GM19023 (cell line): ENCODE results near the gene OSBPL8.

Experiments
- ATAC-seq: cut with Tn5 transposase; IDR thresholded peaks from one replicate; pipeline ENCODE4 v1.9.1; 2021; ENCODE audit warnings: mild to moderate bottlenecking, moderate library complexity; ENCODE audit not compliant: unreplicated experiment

The OSBPL8 gene

DNA sequence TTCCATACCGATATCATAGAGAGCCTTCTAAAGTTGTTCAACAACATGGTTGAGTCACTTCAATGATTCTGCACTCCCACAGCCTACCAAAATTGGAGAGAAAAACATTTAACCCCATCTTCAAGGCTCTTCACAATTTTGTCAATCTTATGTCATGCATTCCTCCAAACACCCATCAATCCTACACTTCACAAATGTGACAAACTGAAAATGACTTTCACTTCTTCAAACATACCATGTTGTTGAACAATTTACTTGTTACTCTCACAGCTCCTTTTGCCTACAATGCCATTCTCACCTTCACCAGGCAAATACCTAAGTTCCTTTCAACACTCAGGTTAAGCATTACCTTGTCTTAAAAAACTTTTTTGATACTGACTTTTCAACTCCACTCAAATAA, 88.0 kb downstream of the OSBPL8 start:
- no peak for ATAC-seq

GRCh38 chr12:76470028-76470939, 89.3 kb downstream of the OSBPL8 start:
- peak; percentile 74 for ATAC-seq

GRCh38 chr12:76464631-76465166, 94.9 kb downstream of the OSBPL8 start:
- ATAC-seq = no peak

DNA sequence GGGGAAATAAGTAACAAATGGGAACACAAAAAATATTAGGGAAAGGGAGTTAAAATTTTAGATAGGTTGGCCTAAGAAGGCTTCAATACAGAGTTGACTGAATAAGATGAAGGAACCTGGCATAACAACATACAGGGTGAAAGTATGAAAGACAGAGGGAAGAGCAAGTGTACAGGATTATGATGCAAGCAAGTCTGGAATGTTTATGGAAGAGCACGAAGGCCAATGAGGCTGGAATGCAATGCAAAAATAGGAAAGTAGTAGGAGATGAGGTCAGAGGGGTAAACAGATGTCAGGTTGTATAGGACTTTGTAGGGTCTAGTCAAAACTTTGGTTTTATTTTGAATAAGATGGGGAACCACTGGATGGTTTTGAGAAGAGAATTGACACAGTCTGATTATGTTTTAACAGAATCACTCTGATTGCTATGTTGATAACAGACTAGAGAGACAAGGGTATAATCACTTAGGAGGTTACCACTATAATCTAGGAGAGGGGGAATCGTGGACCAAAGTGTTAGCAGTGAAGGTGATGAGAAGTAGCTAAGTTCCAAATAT, 96.8 kb downstream of the OSBPL8 start:
- ATAC-seq = peak; percentile 52

DNA sequence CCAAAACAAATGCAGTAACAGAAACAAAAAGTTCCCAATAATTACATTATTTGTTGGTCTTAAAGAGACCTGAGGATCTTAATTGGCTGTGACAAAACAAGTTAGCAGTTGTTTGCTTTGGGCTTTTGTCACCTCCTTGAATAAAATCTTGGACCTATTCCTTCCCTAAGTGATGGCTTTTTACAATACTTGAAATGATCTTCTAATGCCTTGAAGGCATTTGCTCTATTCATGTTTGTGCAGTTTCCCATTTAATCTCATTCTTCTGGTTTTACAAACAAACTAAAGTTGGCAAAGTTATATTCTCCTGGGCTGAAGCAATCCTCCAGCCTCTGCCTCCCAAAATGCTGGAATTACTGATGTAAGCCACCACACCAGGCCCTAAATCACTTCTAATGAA, 98.8 kb downstream of the OSBPL8 start:
- ATAC-seq = no peak

- no peak for ATAC-seq
These were observed 101.8 kb downstream of the OSBPL8 start for GRCh38 chr12:76457818-76458217.

DNA sequence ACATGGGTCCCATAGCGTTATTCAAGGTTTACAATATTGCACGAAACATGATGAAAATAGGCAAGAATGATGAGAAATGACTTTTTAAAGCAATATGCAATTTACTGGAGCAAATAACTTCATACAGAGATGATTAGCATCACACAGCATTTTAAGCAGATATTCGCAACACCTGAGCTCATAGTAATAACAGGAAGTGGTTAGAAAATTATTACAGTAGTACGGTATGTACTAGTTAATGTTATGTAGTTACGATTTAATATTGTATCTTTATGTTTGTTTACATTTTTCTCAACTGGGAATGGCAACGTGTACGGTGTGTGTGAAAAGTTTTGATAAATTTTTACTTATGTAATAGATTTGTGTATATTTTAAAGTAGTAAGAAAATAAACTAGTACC, 102.6 kb downstream of the OSBPL8 start:
- no peak for ATAC-seq

DNA sequence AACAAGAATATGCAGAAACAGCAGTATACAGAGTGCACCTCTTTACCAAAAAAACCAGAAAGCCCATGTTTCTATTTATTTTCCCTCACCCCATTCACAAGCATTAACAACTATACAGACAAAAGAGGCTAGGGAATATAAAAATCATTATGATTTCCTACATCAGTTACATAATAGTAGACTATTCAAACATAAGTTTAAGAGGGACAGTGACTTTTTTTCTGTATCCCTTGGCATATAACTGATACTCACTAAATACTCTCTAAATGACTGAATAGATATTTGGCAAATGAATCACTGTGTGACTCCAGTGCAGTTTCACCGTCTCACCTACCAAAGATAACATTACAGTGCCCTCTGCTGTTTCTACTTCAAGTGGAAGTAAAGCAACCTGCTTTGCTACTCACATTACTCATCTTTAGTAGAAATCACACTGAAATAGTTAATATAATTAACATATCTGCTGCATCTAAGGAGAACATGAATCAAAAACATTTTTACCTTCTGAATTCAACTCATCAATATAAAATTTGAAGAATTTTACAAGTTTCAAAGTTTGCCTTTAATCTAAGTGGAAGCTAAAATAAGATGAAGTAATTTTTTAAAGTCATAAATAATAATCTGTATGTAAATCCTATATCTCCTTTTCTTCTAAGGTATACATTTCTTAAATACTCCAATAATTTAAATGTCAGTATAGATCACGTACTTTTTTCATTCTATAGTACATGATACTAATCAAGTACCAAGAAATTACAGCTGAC, 103.8 kb downstream of the OSBPL8 start:
- peak; percentile 95 for ATAC-seq

DNA sequence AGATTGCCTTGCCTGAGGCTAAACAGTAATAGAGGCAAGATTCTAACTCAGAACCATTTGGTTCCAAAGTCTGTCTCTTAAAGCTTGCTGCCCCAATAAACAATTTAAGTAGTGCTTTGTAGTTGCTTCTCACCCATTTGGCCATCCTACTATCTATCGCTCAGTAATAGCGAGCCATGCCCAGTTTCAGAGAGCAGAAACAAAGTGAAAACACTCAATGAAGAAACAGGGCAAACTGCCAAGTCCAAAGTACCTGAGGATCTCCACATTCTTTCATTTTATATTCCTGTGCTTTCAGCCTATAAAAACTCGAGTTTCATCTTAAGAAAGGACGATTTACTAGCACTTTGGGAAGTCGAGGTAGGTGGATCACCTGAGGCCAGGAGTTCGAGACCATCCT, 108.0 kb downstream of the OSBPL8 start:
- no peak for ATAC-seq

DNA sequence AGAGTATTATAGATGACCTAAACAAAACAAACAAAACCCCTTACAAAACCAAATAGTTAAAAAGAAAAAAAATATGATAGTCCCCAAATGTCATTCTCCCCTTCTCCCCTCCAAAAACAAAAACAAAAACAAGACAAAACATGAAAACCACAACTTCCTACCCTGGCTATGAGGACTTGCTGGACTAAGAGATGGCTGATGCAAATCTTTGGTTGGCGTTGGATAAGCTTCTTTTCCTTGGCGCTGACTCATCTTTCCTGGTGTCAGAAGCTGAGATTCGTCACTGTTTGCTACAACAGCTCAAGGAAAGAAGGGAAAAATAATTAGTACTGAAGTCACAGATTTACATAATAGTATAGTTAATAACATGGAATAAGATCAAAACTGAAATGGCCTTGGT, 108.9 kb downstream of the OSBPL8 start:
- ATAC-seq = no peak

- ATAC-seq = no peak
These were observed 109.6 kb downstream of the OSBPL8 start for GRCh38 chr12:76449993-76450392.

DNA sequence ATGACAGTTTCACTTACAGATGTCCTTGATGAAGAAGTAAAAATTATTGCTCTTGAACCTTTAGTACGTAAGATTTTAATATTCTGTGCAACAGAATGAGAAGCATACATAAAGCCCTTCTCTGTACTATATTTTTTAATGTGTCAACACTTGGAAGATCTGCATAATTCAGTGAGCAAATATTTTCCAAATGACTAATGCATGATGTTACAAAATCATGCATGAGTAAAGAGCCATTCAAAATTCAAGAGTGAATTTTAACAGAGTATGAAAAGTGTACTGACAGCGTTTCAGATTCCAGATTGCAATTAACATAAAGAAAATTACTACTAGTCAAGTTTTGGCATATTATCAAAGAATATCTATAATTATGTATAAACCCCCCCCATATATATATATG, 110.0 kb downstream of the OSBPL8 start:
- ATAC-seq = no peak

GRCh38 chr12:76449016-76449415, 110.6 kb downstream of the OSBPL8 start:
- ATAC-seq = no peak

- no peak for ATAC-seq
These were observed 113.5 kb downstream of the OSBPL8 start for GRCh38 chr12:76446090-76446489.

DNA sequence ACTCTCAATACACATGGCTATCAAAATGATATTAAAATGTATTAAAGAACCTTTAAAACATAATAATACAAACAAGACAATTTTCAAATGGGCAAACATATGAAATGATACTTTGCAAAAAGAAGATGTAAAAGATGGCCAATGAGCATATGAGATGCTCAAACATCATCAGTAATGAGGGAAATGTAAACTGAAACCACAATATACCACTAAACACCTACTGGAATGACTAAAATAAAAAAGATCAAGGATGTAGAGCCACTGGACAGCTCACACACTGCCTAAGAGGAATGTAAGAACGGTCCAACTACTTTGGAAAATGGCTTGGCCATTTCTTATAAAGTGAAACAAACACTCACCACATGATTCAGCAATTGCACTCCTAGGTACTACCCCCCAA, 114.1 kb downstream of the OSBPL8 start:
- ATAC-seq = no peak

DNA sequence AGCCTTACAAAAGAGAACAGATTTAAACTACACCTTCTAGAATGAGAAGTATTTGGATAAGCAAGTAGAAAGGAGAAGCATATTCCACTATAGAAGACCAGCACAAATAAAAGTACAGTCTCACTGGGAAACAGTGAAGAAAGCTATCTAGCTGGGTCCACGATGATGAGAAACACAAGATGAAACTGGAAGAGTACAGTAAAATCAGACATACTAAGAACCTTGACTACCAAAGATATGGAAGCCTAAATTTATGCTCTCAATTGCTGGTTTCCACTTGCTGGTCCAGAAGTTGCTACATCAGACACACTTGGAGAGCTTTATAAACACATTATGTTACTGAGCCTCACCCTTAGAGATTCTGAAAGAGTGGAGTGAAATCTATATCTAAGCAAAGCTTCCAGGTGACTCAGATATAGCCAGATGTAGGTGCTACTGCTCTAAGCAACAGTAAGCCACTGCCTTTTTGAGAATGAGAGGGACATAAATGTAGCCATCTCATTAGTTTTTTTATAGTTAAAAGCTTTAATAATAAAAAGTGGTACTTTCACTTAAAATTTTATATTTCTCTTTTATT, 115.1 kb downstream of the OSBPL8 start:
- ATAC-seq = no peak

DNA sequence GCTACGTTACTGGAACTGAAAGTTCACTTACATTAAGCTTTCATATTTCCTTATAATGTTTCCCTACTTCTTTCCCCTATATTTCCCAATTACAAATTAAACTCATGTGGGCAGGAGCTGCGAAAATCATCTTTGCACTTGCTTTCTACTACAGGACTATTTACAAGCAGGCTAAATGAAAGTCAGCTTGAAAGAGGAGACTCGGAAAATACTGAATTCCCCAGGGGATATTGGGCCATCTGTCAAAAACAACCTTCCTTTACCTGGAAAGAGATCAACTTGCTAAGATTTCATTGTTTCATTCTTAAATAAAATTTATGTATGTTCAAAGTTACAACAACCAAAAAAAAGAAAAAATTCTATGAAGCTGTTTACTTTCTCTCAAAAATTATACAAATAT, 118.6 kb downstream of the OSBPL8 start:
- ATAC-seq = no peak

- ATAC-seq = no peak
These were observed 126.8 kb downstream of the OSBPL8 start for GRCh38 chr12:76432733-76433132.

DNA sequence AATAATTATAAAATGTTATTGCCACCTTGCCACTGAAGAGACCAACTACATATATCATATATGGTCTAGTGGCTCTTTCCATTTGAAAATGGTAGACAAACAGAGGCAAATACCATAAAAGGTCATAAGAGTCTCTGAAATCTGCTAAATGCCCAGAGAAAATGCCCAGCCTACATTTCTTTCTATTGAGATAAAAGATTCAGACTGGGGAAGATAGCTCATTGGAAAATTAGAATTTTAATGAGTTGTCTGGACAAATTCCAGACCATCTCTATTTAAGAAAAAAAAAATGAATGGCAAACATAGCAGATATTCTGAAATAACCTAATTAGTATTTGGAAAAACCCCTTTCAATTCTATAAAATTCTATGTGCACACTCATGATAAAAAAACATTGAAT, 131.5 kb downstream of the OSBPL8 start:
- no peak for ATAC-seq

- ATAC-seq = no peak
These were observed 133.4 kb downstream of the OSBPL8 start for GRCh38 chr12:76426160-76426559.

GRCh38 chr12:76424941-76425340, 134.6 kb downstream of the OSBPL8 start:
- no peak for ATAC-seq
